Hepatocyte (in vitro differentiated cells): Measurements from ENCODE around the gene SLCO2B1. TPM values are rescaled to one million over a fixed set of nuclear protein-coding genes. Genes with fewer than 3 reads are reported as not detected.

ENCODE experiments used
- DNase-seq: peaks from one replicate; pipeline ENCODE4 v3.0.0-alpha.2; 2016; ENCODE audit warnings: low spot score
- H2AFZ ChIP-seq: fragments of 200-600 bp; sonication (generic); 2 replicates; pipeline ENCODE4 v1.6.0; 2016; ENCODE audit warnings: antibody characterized with exemption, mild to moderate bottlenecking
- H3K27ac ChIP-seq: fragments of 200-600 bp; sonication (generic); 2 replicates; pipeline ENCODE4 v1.5.1; 2016; ENCODE audit warnings: mild to moderate bottlenecking
- H3K27me3 ChIP-seq: fragments of 200-600 bp; sonication (generic); 2 replicates; pipeline ENCODE4 v1.6.1; 2016
- H3K36me3 ChIP-seq: fragments of 200-600 bp; sonication (generic); replicated peaks from 2 replicates; pipeline ENCODE4 v1.5.1; 2016; ENCODE audit warnings: low read depth; ENCODE audit not compliant: insufficient read depth
- H3K4me1 ChIP-seq: fragments of 200-600 bp; sonication (generic); 2 replicates; pipeline ENCODE4 v1.5.1; 2016; ENCODE audit warnings: mild to moderate bottlenecking, moderate library complexity; ENCODE audit not compliant: insufficient read depth
- H3K4me2 ChIP-seq: fragments of 200-600 bp; sonication (generic); 2 replicates; pipeline ENCODE4 v1.6.0; 2016
- H3K4me3 ChIP-seq: fragments of 200-600 bp; sonication (generic); 2 replicates; pipeline ENCODE4 v1.5.1; 2016; ENCODE audit warnings: mild to moderate bottlenecking
- H3K79me2 ChIP-seq: fragments of 200-600 bp; sonication (generic); 2 replicates; pipeline ENCODE4 v1.6.0; 2017; ENCODE audit warnings: mild to moderate bottlenecking
- H3K9me2 ChIP-seq: fragments of 200-600 bp; sonication (generic); replicated peaks from 2 replicates; pipeline ENCODE4 v1.6.0; 2017; ENCODE audit warnings: mild to moderate bottlenecking; ENCODE audit not compliant: insufficient read depth
- H3K9me3 ChIP-seq: fragments of 200-600 bp; sonication (generic); 2 replicates; pipeline ENCODE4 v1.5.1; 2016; ENCODE audit warnings: low read depth, mild to moderate bottlenecking
- H4K20me1 ChIP-seq: fragments of 200-600 bp; sonication (generic); 2 replicates; pipeline ENCODE4 v1.6.0; 2016; ENCODE audit warnings: mild to moderate bottlenecking; ENCODE audit not compliant: insufficient read depth, poor library complexity, severe bottlenecking
- EZH2 ChIP-seq: fragments of 200-600 bp; sonication (generic); IDR thresholded peaks from 2 replicates; pipeline ENCODE4 v1.6.1; 2016; ENCODE audit warnings: antibody characterized with exemption, mild to moderate bottlenecking, borderline replicate concordance
- EZH2phosphoT487 ChIP-seq: fragments of 200-600 bp; sonication (generic); IDR thresholded peaks from one replicate; pipeline ENCODE4 v1.6.1; 2018; ENCODE audit warnings: antibody characterized with exemption, mild to moderate bottlenecking, low read depth, moderate library complexity; ENCODE audit not compliant: unreplicated experiment, severe bottlenecking
- WGBS: methylation state at CpG from one replicate; pipeline ENCODE4 v1.1.6; 2016; ENCODE audit warnings: low lambda C conversion rate; ENCODE audit errors: missing lambda C conversion rate; 5-methylcytosine and 5-hydroxymethylcytosine counted together
- polyA plus RNA-seq: library from polyadenylated mRNA; unstranded; fragments of >200 nt; fragmentation: Nextera tagmentation; extraction: Ambion mirVana; gene quantifications from 2 replicates; pipeline ENCODE4 v1.2.1, GENCODE V29; 2016
- total RNA-seq: library from RNA; depleted of rRNA; stranded (reverse); fragments of >200 nt; gene quantifications from 2 replicates; pipeline ENCODE4 v1.2.3, GENCODE V29; 2014
- TF ChIP-seq, protein P1 (sequence below): fragments of 200-600 bp; sonication (generic); IDR thresholded peaks from 2 replicates; pipeline ENCODE4 v1.5.1; 2016; ENCODE audit warnings: antibody characterized with exemption, mild to moderate bottlenecking; ENCODE audit not compliant: poor library complexity

The SLCO2B1 gene
- total and polyA plus RNA-seq, 2 experiments from 2014 or later: 51.6 to 79.2 TPM

GRCh38 chr11:75203641-75204011 is 52.7 kb downstream of the SLCO2B1 start:
- Histone ChIP-seq H2AFZ (no peak overlapping the region), H3K4me1 (peaks cover 9% of the 10 kb centered on the region), H4K20me1 (no peaks in the 10 kb centered on the region), H3K4me3 (no peak overlapping the region), H3K36me3 (no peaks in the 10 kb centered on the region), H3K27me3 (no peaks in the 10 kb centered on the region), H3K79me2 (no peaks in the 10 kb centered on the region), H3K27ac (peak overlapping the region; percentile 89), H3K4me2 (no peak overlapping the region), H3K9me3 (no peaks in the 10 kb centered on the region), H3K9me2 (no peaks in the 10 kb centered on the region)
- TF ChIP-seq, protein P1, sequence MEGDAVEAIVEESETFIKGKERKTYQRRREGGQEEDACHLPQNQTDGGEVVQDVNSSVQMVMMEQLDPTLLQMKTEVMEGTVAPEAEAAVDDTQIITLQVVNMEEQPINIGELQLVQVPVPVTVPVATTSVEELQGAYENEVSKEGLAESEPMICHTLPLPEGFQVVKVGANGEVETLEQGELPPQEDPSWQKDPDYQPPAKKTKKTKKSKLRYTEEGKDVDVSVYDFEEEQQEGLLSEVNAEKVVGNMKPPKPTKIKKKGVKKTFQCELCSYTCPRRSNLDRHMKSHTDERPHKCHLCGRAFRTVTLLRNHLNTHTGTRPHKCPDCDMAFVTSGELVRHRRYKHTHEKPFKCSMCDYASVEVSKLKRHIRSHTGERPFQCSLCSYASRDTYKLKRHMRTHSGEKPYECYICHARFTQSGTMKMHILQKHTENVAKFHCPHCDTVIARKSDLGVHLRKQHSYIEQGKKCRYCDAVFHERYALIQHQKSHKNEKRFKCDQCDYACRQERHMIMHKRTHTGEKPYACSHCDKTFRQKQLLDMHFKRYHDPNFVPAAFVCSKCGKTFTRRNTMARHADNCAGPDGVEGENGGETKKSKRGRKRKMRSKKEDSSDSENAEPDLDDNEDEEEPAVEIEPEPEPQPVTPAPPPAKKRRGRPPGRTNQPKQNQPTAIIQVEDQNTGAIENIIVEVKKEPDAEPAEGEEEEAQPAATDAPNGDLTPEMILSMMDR: no peak
- no peak for TF ChIP-seq EZH2
- no peak for TF ChIP-seq EZH2phosphoT487
- 97% methylated on average over 2 of the region's 2 CpGs for WGBS
- DNase-seq: no peak

DNA sequence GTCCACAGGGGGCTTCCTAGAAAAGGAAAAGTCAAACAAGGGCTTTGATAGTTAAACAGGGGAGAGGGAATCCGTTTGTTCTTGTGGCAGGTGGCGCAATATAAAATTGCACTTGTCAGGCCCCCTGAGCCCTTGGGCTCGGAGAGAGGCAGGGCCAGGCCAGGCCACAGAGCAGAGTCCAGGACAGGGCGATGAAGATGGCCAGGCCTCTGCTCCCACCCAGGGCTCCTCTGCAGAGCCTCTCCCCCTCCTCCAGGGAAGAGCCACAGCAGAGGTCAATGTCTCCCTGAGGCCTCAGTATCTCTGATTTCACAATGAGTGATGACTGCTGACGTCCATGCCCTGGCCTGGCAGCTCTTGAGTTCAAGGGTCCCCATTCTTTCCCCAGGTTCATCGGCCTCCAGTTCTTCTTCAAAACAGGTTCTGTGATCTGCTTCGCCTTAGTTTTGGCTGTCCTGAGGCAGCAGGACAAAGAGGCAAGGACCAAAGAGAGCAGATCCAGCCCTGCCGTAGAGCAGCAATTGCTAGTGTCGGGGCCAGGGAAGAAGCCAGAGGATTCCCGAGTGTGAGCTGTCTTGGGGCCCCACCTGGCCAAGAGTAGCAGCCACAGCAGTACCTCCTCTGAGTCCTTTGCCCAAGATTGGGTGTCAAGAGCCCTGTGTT is 53.2 kb downstream of the SLCO2B1 start:
- peak overlapping the region; percentile 89 for H3K27ac ChIP-seq
- no peaks in the 10 kb centered on the region for H3K27me3 ChIP-seq
- TF ChIP-seq EZH2 (no peak), EZH2phosphoT487 (no peak)
- TF ChIP-seq, protein P1: no peak
- DNase-seq: peak; percentile 51
- no peak overlapping the region for H2AFZ ChIP-seq
- no peak overlapping the region for H3K4me2 ChIP-seq
- H3K79me2 ChIP-seq: no peaks in the 10 kb centered on the region
- H4K20me1 ChIP-seq: no peaks in the 10 kb centered on the region
- no peaks in the 10 kb centered on the region for H3K9me2 ChIP-seq
- H3K36me3 ChIP-seq: no peaks in the 10 kb centered on the region
- no peak overlapping the region for H3K4me3 ChIP-seq
- H3K9me3 ChIP-seq: no peaks in the 10 kb centered on the region
- WGBS: 59% methylated on average over 10 of the region's 10 CpGs
- H3K4me1 ChIP-seq: peaks cover 9% of the 10 kb centered on the region

DNA sequence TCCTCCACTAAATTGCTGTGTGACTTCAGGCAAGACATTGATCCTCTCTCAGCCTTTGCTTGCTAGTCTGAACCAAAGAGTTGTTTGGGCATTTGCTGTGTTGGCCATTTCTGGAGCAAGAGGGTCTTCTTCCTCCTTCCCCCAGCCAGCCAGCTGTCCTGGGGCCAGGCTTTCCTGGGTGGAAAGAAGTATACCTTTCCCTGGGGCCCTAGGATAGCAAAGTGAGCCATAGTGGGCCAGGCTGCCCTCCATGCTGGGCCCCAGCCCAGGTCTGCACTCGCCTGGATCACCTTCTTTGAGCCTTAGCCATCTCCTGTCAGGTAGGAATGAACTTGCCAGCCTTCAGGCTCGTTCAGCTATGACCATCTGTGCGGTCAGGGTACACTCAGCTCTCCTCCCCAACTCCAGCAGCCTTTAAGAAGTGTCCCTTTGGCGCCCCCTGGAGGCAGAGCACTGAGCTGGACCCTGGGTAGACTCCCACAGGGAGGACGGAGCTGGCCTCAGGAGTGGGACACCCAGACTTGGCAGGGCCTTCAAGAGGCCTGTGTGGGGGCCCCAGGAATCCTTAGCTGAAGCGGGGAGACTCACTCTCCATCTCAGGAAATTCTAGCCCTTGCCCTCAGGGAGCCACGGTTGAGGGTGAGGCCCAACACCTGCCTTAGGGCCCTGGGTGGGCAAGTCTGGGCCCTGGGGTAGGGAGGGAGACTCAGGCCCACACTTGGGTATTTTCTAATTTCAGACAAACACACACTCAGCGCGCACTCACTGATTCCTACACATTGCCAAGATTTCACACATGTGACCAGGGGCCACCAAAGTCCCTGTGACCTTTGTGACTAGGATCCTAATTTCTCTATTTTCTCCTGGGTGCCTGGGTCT is 54.0 kb downstream of the SLCO2B1 start:
- no peaks in the 10 kb centered on the region for H4K20me1 ChIP-seq
- no peak for TF ChIP-seq EZH2
- TF ChIP-seq, protein P1: peak; percentile 86
- H3K36me3 ChIP-seq: no peaks in the 10 kb centered on the region
- DNase-seq: peak; percentile 93
- H2AFZ ChIP-seq: no peak overlapping the region
- H3K4me3 ChIP-seq: no peak overlapping the region
- H3K4me2 ChIP-seq: no peak overlapping the region
- WGBS: 30% methylated on average over 9 of the region's 9 CpGs
- H3K27me3 ChIP-seq: no peaks in the 10 kb centered on the region
- H3K4me1 ChIP-seq: peaks cover 9% of the 10 kb centered on the region
- H3K9me2 ChIP-seq: no peaks in the 10 kb centered on the region
- H3K79me2 ChIP-seq: no peaks in the 10 kb centered on the region
- no peaks in the 10 kb centered on the region for H3K9me3 ChIP-seq
- peak overlapping the region; percentile 89 for H3K27ac ChIP-seq
